Gastrocnemius medialis (tissue), 4 donors: ENCODE data around the gene WDHD1. TPM values are rescaled to one million over a fixed set of nuclear protein-coding genes. Genes with fewer than 3 reads are reported as not detected.
"Not testable (repeated sequence)": the region's sequence is repeated elsewhere in the genome, so short reads cannot be mapped to it uniquely, and the experiment has no call there.

Experiments
- ATAC-seq, 2 donors: fragments of 150-250 bp; one replicate each; pipeline ENCODE4 v1.9.1; 2016
- DNase-seq, 2 donors: peaks; one replicate each; pipeline ENCODE4 v3.0.0-alpha.2; 2019
- H3K27ac ChIP-seq, 4 donors: fragments of 200-600 bp; sonication (generic); 1 replicate in 1 of 4; 2 replicates in 3 of 4; pipeline ENCODE4 v1.5.1; 2016 to 2018; ENCODE audit warnings: mild to moderate bottlenecking in 2 of 4, moderate library complexity in 1 of 4
- H3K27me3 ChIP-seq, 3 donors: fragments of 200-600 bp; sonication (generic) in 2 of 3; 1 replicate in 1 of 3; 2 replicates in 2 of 3; pipeline versions ENCODE4 v1.5.1 to v1.6.0; 2016 to 2019; ENCODE audit warnings: mild to moderate bottlenecking in 1 of 3, moderate library complexity in 1 of 3
- H3K36me3 ChIP-seq, 2 donors: fragments of 200-600 bp; sonication (generic) in 1 of 2; one replicate each; pipeline ENCODE4 v1.5.1; 2017 to 2018
- H3K4me1 ChIP-seq, 2 donors: fragments of 200-600 bp; sonication (generic) in 1 of 2; one replicate each; pipeline ENCODE4 v1.5.1; 2016 to 2017; ENCODE audit warnings: mild to moderate bottlenecking in 2 of 2
- H3K4me3 ChIP-seq, 4 donors: fragments of 200-600 bp; sonication (generic) in 3 of 4; 1 replicate in 1 of 4; 2 replicates in 3 of 4; pipeline ENCODE4 v1.5.1; 2016 to 2019; ENCODE audit warnings: mild to moderate bottlenecking in 2 of 4
- H3K9me3 ChIP-seq, 3 donors: fragments of 200-600 bp; sonication (generic) in 2 of 3; 1 replicate in 1 of 3; 2 replicates in 2 of 3; pipeline ENCODE4 v1.5.1; 2016 to 2019
- CTCF ChIP-seq, 5 experiments: fragments of 450-650 bp in 3 of 5; fragments of 200-600 bp in 2 of 5; sonication (generic) in 2 of 5; IDR thresholded peaks in 4 of 5; conservative IDR thresholded peaks in 1 of 5; 1 replicate in 4 of 5; 2 replicates in 1 of 5; pipeline ENCODE4 v1.5.1; 2016 to 2019; ENCODE audit warnings: antibody characterized with exemption in 5 of 5, mild to moderate bottlenecking in 3 of 5, moderate library complexity in 3 of 5
- POLR2A ChIP-seq, 2 donors: fragments of 450-650 bp; IDR thresholded peaks; one replicate each; pipeline ENCODE4 v1.6.1; 2017; ENCODE audit warnings: antibody characterized with exemption in 2 of 2, mild to moderate bottlenecking in 2 of 2, moderate library complexity in 2 of 2
- in situ Hi-C, 4 donors: fragments of 200-750 bp; cut with MboI; loops; one replicate each; pipeline versions ENCODE4 v1.15.0 to v1.8.0; 2017; ENCODE audit warnings: low sequenced_read_pairs in 4 of 4
- intact Hi-C: fragments of 100-400 bp; cut with DNase I; formaldehyde crosslinking; loops from one replicate; pipeline ENCODE4 v1.15.1; 2023; ENCODE audit warnings: low total_unique reads
- total RNA-seq, 4 donors: library from RNA; depleted of rRNA; stranded (reverse); fragments of >200 nt; gene quantifications; one replicate each; pipeline versions ENCODE4 v1.1.0 to v1.2.3, GENCODE V29; 2016

The WDHD1 gene
- total RNA-seq, 4 donors from 2014 or later, result 0.72 to 1.2 (median 1.0) TPM

GRCh38 chr14:55043528-55043927 is 16.6 kb upstream of the WDHD1 start:
- H3K27ac ChIP-seq, result no peak overlapping the region
- TF ChIP-seq POLR2A (IDR thresholded peaks at IDR 0.05) (no peak), CTCF (IDR thresholded peaks at IDR 0.05 in 4 of 5, conservative IDR thresholded peaks at IDR 0.05 in 1 of 5) (no peak)
- no peaks in the 10 kb centered on the region for H3K4me1 ChIP-seq
- no peak for DNase-seq
- no peaks in the 10 kb centered on the region for H3K9me3 ChIP-seq
- intact Hi-C loops, result no loop called here
- no peak for ATAC-seq
- in situ Hi-C loops, result no loop called here
- H3K4me3 ChIP-seq, result no peak overlapping the region
- peaks cover 0 to 22% of the 10 kb centered on the region in 2 donors for H3K36me3 ChIP-seq
- H3K27me3 ChIP-seq, result no peaks in the 10 kb centered on the region

- peaks cover 0 to 14% of the 10 kb centered on the region in 2 donors for H3K36me3 ChIP-seq
- no peaks in the 10 kb centered on the region for H3K9me3 ChIP-seq
- no peak for DNase-seq
- TF ChIP-seq CTCF (IDR thresholded peaks at IDR 0.05 in 4 of 5, conservative IDR thresholded peaks at IDR 0.05 in 1 of 5) (no peak), POLR2A (IDR thresholded peaks at IDR 0.05) (no peak)
- no peaks in the 10 kb centered on the region for H3K27me3 ChIP-seq
- no peak for ATAC-seq
- H3K4me1 ChIP-seq, result peaks cover 0 to 4% of the 10 kb centered on the region in 2 donors
- in situ Hi-C loops (no loop called here), intact Hi-C loops (no loop called here)
- H3K4me3 ChIP-seq, result no peak overlapping the region
- no peak overlapping the region for H3K27ac ChIP-seq
These were observed 11.8 kb upstream of the WDHD1 start for GRCh38 chr14:55038708-55039107.

GRCh38 chr14:55037995-55038394 is 11.1 kb upstream of the WDHD1 start:
- H3K4me1 ChIP-seq, H3K27ac ChIP-seq, H3K9me3 ChIP-seq, ATAC-seq, H3K27me3 ChIP-seq, in situ Hi-C loops, H3K4me3 ChIP-seq, intact Hi-C loops, DNase-seq: not testable (repeated sequence)
- peaks cover 0 to 13% of the 10 kb centered on the region in 2 donors for H3K36me3 ChIP-seq

- no peaks in the 10 kb centered on the region for H3K27me3 ChIP-seq
- peaks cover 0 to 11% of the 10 kb centered on the region in 2 donors for H3K36me3 ChIP-seq
- no peak for DNase-seq
- no peak for TF ChIP-seq POLR2A (IDR thresholded peaks at IDR 0.05)
- no peak for TF ChIP-seq CTCF (IDR thresholded peaks at IDR 0.05 in 4 of 5, conservative IDR thresholded peaks at IDR 0.05 in 1 of 5)
- no peak for ATAC-seq
- H3K4me1 ChIP-seq, result peaks cover 22 to 30% of the 10 kb centered on the region in 2 donors
- H3K4me3 ChIP-seq, result no peak overlapping the region
- intact Hi-C loops, result no loop called here
- no peaks in the 10 kb centered on the region for H3K9me3 ChIP-seq
- in situ Hi-C loops, result no loop called here
- peak overlapping the region in 1 of 4 donors; percentile 9 for H3K27ac ChIP-seq
These were observed 4.3 kb upstream of the WDHD1 start for GRCh38 chr14:55031190-55031589.

GRCh38 chr14:55028476-55028875 is 1.6 kb upstream of the WDHD1 start:
- in situ Hi-C loops, result no loop called here

More at GRCh38 chr14:55028476-55028875, 1.6 kb upstream of the WDHD1 start:
- peaks cover 25 to 29% of the 10 kb centered on the region in 2 donors for H3K4me1 ChIP-seq
- H3K27me3 ChIP-seq, result no peaks in the 10 kb centered on the region
- H3K36me3 ChIP-seq, result peaks cover 0 to 4% of the 10 kb centered on the region in 2 donors
- TF ChIP-seq POLR2A (IDR thresholded peaks at IDR 0.05) (no peak), CTCF (IDR thresholded peaks at IDR 0.05 in 4 of 5, conservative IDR thresholded peaks at IDR 0.05 in 1 of 5) (no peak)
- H3K27ac ChIP-seq, result peak overlapping the region in 1 of 4 donors; percentile 84
- intact Hi-C loops, result loop anchor here (10.0 kb wide), 1 partner anchor 124 kb away; the partner anchor contains the start of gene GCH1
- DNase-seq (no peak), ATAC-seq (no peak)
- H3K4me3 ChIP-seq, result peak overlapping the region in 1 of 4 donors; percentile 75
- no peaks in the 10 kb centered on the region for H3K9me3 ChIP-seq
